HG03342 (cell line): ENCODE data around the gene PIKFYVE.
"Not testable (repeated sequence)": the region's sequence is repeated elsewhere in the genome, so short reads cannot be mapped to it uniquely, and the experiment has no call there.

ENCODE experiments used
- ATAC-seq: cut with Tn5 transposase; IDR thresholded peaks from one replicate; pipeline ENCODE4 v1.9.1; 2021; ENCODE audit warnings: mild to moderate bottlenecking, moderate library complexity; ENCODE audit not compliant: unreplicated experiment

Gene PIKFYVE

GRCh38 chr2:208300847-208301618 is 35.0 kb downstream of the PIKFYVE start:
- ATAC-seq, result no peak

GRCh38 chr2:208304157-208304556 is 38.1 kb downstream of the PIKFYVE start:
- no peak for ATAC-seq

GRCh38 chr2:208304695-208305094 is 38.6 kb downstream of the PIKFYVE start:
- no peak for ATAC-seq

- no peak for ATAC-seq
These were observed 40.2 kb downstream of the PIKFYVE start for GRCh38 chr2:208306291-208306690.

- peak; percentile 54 for ATAC-seq
These were observed 45.3 kb downstream of the PIKFYVE start for GRCh38 chr2:208311321-208311720.

- ATAC-seq, result peak; percentile 58
These were observed 45.9 kb downstream of the PIKFYVE start for GRCh38 chr2:208311954-208312353.

GRCh38 chr2:208315081-208315788 is 49.2 kb downstream of the PIKFYVE start:
- peak; percentile 72 for ATAC-seq

- ATAC-seq, result no peak
These were observed 52.1 kb downstream of the PIKFYVE start for GRCh38 chr2:208318127-208318526.

- no peak for ATAC-seq
These were observed 53.3 kb downstream of the PIKFYVE start for GRCh38 chr2:208319391-208319790.

- ATAC-seq, result peak; percentile 95
These were observed 54.6 kb downstream of the PIKFYVE start for GRCh38 chr2:208320686-208321085.

- no peak for ATAC-seq
These were observed 60.0 kb downstream of the PIKFYVE start for GRCh38 chr2:208326016-208326415.

GRCh38 chr2:208329485-208329884 is 63.4 kb downstream of the PIKFYVE start:
- no peak for ATAC-seq

GRCh38 chr2:208334230-208334629 is 68.2 kb downstream of the PIKFYVE start:
- no peak for ATAC-seq

GRCh38 chr2:208346756-208347155 is 80.7 kb downstream of the PIKFYVE start:
- no peak for ATAC-seq

- ATAC-seq, result no peak
These were observed 84.6 kb downstream of the PIKFYVE start for GRCh38 chr2:208350610-208351009.

- no peak for ATAC-seq
These were observed 86.9 kb downstream of the PIKFYVE start for GRCh38 chr2:208352644-208353567.

- no peak for ATAC-seq
These were observed 88.9 kb downstream of the PIKFYVE start for GRCh38 chr2:208354964-208355381.

GRCh38 chr2:208356420-208356819 is 90.4 kb downstream of the PIKFYVE start:
- not testable (repeated sequence) for ATAC-seq

GRCh38 chr2:208356846-208357574 is 91.0 kb downstream of the PIKFYVE start:
- ATAC-seq, result no peak
